Anterior cingulate cortex (tissue), 58 donors: ENCODE measurements around the gene PCSK4.
A peak's percentile ranks its signal among the peaks of the same experiment; 100 is the strongest.
"Not testable (repeated sequence)": the region's sequence is repeated elsewhere in the genome, so short reads cannot be mapped to it uniquely, and the experiment has no call there.

Experiments
- DNase-seq, 58 donors: peaks; one replicate each; lab custom pipeline; 2025; lab: John Stamatoyannopoulos, UW

PCSK4 gene

DNA sequence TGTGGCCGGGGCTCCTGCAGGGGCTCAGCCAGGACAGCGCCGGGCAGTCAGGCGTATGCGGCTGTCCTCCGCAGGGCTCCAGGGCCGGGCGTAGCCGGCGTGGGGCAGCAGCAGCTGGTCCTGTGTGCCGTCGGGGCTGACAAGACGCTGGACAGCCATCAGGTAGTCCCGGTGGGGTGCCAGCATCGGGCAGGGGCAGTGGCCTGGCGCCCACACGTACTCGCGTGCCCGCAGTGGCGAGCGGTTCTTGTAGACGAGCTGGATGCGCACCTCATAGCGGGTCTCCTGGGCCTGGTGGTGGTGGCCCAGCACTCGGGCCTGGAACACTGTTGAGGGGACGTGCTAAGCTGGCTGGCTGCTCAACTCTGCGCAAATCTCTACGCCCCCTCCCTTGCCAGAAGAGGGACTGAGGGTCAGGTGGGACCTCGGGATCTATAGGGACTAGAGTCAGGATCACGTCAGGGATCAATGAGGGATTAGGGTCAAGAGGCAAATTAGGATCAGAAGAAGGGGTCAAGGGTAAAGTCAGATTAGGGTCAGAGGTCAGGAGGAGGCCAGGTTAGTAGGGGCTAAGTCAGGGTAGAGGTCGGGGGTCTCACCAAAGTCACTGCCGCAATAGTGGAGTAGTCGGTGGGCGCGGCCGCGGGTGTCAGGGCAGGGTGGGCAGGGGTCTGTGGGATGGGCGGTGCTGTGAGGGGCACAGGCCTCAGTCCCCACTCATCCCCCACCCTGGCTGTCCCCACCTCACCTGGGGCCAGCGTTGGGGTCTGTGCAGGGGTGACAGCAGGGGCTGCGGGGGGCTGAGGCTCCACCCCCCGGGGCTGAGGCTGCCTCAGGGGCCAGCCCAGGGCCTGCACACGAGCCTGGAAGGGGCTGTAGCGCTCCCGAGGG lies 16.1 kb upstream of the PCSK4 start:
- no peak for DNase-seq

DNA sequence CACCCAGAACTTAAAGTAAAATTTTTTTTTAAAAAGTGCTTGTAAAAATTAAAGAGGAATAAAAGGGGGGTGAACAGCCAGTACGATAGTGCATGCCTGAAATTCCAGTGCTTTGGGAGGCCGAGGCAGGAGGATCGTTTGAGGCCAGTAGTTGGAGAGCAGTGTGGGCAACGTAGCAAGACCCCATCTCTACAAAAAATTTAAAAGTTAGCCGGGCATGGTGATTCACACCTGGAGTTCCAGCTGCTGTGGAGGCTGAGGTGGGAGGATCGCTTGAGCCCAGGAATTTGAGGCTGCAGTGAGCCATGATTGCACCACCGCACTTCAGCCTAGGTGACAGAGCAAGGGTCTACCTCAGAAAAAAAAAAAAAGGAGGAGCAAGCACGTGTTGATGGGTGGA lies 14.9 kb upstream of the PCSK4 start:
- DNase-seq: no peak

DNA sequence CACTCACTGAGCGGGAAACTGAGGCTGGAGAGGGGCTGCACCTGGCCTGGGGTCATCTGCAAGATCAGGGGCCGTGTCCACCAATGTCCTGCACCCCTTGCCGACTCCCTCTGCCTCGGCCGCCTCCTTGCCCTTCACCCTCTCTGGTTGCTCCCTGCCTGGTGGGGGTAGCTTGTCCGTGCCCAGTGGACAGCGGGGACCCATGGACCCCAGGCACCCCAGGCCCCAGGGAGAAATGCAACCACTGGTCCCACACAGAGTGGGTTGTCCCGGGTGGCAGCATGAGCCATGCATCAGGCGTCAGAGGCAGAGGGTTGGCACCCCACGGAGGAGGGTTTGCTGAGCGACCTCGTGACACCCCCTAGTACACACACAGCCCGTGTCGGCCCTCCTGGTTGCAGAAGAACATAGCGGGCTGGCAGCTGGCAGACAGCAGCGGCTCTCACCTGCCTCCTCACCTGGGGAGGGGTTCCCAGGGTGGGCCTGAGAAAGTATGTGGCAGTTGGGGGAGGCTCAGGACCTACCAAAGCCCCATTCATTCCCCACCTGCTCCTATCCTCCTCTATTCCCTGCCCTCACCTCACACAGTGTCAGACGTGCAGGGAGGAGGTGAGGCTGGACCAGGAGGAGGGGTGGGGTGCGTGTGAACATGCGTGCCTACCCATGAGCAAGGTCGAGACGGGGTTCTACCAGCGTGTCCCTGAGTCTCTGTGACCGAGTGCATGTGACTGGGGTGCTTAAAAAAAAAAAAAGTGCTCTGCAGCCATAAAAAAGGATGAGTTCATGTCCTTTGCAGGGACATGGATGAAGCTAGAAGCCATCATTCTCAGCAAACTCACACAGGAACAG lies 14.0 kb upstream of the PCSK4 start:
- DNase-seq: no peak

DNA sequence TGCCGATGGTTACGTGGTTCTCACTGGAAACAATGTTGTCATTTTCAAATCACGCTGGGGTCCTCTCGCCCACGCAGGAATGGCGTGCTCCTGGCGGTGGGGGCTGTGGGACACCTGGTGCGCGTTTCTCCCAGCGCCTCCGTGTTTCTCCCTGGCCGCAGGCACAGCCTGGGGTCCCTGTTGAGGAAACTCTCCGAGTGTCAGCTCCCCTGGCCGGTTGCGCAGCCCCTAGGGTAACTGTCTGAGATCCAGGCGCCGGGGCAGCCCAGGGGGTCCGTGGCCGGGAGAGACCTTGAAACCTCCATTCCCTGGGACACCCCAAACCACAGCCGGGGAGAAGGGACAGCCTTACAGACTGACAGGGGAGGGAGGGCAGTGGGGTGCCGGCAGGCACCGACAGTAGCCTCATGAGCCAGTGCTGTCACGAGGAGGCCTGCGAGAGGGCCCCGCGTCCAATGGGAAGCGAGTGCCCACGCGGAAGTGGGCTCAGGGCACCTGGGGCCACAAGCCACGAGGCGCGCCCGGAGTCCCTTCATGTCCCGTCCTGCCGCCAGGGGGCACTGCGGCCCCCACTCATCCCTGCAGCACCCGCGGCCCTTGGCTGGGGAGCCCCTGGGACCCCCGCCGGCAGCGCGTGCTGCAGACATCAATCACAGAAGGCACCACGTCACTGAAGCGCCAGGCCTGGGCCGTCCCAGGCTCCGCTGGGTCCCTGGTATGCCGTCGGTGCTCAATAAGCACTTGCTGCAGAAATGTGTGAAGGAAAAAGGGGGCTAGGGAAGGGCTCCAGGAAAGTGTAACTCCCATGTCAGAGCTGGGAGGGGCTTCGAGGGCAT lies 13.2 kb upstream of the PCSK4 start:
- peak in 36 of 58 donors; percentile 7 to 68 (median 22) for DNase-seq

DNA sequence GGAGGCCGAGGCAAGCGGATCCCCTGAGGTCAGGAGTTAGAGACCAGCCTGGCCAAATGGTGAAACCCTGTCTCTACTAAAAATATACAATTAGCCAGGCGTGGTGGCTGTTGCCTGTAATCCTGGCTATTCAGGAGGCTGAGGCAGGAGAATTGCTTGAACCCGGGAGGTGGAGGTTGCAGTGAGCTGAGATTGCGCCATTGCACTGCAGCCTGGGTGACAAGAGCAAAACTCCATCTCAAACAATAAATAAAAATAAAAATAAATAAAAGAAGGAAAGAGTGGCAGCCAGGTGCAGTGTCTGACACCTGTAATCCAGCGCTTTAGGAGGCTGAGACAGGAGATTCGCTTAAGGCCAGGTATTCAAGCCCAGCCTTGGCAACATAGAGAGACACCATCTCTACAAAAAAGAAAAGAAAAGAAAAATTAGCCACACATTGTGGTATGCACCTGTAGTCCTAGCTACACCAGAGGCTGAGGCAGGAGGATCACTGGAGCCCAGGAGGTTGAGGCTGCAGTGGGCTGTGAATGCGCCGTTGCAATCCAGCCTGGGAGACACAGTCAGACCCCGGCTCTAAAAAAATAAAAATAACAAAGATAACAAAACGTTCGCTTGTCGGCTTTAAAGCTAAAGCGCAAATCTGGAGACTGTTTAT lies 12.4 kb upstream of the PCSK4 start:
- no peak for DNase-seq

DNA sequence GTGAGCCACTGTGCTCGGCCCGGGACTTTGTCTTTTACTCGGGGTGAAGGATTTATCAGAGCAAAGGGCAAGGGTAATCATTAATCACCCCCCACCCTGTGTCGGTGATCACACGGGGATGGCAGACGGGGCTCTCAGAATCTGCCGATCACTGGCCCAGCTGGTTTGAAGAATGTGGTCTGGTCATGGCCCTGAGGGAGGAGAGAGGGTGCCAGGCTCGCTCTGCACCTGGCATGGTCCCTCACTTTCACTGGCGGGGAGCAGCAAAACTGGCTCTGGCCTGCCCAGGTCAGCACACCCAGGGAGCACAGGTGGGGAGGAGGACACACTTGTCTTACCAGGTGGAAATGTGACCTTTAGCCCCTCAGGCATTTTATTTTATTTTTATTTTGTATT lies 11.0 kb upstream of the PCSK4 start:
- no peak for DNase-seq

DNA sequence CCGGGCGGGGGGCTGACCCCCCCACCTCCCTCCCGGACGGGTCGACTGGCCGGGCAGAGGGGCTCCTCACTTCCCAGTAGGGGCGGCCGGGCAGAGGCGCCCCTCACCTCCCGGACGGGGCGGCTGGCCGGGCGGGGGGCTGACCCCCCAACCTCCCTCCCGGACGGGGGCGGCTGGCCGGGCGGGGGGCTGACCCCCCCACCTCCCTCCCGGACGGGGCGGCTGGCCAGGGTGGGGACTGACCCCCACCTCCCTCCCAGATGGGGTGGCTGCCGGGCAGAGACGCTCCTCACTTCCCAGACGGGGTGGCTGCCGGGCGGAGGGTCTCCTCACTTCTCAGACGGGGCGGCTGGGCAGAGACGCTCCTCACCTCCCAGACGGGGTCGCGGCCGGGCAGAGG lies 9.1 kb upstream of the PCSK4 start:
- not testable (repeated sequence) for DNase-seq

DNA sequence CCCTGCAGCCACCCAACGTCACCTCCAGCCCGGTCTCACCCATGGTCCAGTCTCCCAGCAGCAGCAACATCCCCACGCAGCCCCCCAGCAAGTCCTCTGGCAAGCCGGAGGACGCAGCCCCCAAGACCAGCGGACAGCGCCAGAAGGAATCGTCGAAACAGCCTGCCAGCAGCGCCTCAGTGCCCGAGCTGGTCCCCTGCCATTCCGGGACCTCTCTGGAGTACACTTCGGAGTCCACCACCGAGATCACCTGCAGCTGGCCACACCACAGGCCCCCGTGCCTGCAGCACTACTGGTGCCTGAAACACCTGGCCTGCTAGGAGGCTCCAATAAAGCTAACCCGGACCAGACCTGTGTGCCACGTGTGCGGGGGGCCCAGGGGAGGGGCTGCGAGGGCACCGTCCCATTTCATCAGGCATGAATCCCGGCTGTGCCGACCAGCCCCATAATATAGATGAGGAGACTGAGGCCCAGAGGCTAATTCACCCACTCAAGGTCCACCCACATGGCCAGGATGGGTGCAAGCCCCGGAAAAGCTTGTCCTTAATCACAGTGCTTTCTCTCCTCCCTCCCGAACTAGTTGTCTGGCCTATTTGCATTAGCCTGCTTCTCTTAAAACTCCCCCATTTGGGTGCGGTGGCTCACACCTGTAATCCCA lies 7.6 kb upstream of the PCSK4 start:
- DNase-seq: no peak

DNA sequence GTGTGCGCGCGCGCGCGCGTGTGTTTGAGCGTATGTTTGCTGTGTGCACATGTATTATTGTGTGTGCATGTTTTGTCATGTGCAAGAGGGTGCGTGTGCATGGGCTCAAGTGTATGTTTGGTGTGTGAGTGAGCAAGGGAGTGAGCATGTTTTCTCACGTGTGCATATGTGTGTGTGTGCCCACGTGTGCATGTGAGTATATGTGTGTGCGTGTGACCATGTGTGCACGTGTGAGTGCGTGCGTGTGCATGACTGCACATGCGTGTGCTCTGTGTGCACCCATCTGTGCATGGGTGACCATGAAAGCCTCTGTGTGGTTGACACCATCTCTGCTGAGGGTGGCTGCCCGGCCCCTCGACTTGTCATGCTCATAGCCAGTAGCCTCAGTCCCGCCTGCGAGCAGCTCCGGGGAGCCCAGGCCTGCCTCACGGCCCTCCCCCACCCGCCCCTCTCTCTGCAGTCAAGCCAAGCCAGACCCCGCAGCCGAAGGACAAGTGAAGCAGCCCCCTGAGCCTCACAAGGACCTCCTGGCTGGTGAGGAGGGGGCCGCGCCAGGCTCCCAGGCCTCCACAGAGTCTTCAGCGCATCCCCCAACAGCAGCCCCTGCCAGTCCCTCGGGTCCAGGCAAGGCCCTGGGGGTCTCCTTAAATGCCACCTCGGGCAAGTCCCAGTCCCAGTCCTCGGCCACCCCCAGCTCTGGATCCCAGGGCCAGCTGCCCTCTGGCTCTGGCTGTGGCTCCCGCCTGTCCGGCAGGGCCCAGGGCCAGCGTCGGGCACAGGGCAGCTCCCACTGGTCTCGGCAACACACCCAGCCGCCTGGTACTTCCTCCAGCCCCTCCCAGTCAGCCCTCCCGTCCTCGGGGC lies 6.8 kb upstream of the PCSK4 start:
- no peak for DNase-seq

DNA sequence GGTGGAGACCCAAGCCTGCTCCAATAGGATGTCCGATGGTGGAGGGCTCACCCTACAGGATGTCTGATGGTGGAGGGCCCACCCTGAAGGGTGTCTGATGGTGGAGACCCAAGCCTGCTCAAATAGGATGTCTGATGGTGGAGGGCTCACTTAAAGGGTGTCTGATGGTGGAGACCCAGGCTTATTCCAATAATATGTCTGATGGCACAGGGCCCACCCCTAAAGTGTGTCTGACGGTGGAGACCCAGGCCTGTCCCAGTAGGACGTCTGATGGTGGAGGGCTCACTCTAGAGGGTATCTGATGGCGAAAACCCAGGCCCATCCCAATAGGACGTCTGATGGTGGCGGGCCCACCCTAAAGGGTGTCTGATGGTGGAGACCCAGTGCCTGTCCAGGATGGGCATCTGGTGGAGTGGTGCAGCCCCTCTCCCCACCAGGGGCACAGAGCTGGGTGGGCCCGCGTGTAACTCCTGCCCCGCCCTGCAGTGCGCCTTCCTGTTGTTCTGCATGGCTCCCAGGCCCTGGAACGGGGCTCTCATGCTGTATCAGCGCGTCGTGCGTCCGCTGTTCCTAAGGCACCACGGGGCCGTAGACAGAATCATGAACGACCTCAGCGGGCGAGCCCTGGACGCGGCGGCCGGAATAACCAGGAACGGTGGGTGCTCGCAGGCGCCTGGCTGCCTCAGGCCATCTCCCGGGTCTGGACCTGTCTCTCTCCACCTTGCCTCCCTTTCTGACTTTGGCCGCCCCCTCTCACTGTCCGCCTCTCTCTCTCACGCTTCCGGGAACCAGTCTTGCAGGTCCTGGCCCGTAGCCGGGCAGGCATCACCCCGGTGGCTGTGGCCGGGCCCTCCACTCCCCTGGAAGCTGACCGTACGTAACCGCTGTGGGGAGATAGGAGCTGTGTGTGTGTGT lies 5.9 kb upstream of the PCSK4 start:
- DNase-seq: no peak

DNA sequence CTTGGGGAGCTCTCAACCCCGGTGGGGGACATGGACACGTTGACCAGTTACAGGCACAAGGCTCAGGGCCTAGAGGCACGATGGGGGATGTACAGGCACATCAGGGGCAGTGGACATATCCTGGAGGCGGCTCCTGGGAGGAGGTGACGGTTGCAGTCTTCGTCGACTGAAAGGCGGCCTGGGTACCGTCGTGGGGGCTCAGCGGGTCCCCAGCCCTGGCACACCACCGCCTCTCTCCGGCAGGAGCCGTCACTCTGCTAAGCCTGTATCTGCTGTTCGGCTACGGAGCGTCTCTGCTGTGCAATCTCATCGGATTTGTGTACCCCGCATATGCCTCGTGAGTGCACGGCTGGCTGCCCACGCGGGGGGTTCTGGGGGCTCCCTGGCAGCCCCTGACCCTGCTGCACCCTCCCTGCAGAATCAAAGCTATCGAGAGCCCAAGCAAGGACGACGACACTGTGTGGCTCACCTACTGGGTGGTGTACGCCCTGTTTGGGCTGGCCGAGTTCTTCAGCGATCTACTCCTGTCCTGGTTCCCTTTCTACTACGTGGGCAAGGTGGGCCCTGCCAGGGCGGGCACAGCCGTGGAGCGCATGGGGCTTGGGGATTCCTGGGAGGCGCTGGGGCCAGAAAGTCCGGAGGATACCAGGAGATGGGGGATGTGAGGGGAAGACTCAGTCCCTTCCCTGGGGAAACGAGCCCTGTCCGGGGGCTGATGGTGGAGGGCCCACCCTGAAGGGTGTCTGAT lies 5.1 kb upstream of the PCSK4 start:
- no peak for DNase-seq

DNA sequence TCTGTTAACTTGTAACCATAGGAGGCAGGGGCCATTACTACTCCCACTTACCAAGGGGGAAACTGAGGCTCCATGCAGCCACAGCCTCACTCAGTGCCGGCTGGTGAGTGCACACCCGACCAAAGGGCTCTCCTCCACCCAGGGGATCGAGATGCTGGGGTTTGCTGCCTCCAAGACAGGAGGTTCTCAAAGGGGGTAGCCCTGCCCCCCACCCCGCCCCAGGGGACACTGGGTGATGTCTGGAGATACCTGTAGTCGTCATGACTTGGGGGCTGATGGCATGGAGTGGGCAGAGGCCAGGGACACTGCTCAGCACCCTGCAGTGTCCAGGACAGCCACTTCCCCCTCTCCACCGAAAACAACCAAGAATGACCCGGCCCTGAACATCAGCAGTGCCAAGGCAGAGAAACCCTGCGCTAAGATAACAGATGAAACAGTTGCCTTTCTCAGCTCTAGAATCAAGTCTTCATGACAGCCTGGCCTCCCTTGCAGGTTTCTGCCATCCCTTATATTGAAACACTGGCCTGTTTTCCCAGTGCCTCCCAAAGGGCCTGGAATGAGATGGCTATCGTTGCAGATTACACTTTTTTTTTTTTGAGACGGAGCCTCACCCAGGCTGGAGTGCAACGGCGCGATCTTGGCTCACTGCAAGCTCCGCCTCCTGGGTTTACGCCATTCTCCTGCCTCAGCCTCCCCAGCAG lies 4.1 kb upstream of the PCSK4 start:
- no peak for DNase-seq

DNA sequence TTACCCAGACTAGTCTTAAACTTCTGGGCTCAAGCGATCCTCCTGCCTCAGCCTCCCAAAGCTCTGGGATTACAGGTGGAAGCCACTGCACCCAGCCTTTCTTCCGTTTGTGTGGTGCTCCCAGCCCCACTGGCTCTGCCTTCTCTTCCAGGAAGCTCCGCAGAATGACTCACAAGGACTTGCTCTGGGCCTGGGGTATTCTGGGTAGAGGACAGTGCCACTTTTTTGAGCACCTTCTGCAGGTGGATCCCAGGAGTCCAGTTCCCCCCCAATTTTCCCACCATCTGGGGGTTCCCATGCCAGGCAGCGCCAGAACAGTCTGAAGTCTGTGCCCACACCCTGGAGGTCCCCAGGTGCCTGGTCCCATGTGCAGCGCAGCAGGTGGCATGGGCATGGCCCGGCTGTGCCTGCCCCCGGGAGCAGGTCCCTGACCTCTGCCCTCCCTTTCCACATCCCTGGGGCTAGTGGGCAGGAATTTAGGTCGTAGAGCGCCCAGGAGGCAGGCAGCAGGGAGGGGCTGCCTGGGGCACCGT lies 2.4 kb upstream of the PCSK4 start:
- DNase-seq: no peak

DNA sequence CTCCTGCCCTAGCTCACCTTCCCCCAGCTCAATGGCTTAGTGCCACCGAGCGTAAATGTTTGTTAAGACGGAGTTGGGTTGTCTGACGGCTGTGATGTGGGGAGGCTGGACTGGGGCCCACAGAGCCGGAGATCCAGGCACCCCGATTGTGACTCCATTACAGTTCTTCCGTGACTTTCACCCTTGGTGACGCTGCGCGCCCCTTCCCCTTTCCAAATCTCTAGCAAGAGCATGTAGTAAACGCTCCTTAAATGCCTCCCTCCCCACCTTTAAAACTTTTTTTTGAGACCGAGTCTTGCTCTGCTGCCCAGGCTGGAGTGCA lies 1.7 kb upstream of the PCSK4 start:
- peak in 1 of 58 donors; percentile 8 for DNase-seq

DNA sequence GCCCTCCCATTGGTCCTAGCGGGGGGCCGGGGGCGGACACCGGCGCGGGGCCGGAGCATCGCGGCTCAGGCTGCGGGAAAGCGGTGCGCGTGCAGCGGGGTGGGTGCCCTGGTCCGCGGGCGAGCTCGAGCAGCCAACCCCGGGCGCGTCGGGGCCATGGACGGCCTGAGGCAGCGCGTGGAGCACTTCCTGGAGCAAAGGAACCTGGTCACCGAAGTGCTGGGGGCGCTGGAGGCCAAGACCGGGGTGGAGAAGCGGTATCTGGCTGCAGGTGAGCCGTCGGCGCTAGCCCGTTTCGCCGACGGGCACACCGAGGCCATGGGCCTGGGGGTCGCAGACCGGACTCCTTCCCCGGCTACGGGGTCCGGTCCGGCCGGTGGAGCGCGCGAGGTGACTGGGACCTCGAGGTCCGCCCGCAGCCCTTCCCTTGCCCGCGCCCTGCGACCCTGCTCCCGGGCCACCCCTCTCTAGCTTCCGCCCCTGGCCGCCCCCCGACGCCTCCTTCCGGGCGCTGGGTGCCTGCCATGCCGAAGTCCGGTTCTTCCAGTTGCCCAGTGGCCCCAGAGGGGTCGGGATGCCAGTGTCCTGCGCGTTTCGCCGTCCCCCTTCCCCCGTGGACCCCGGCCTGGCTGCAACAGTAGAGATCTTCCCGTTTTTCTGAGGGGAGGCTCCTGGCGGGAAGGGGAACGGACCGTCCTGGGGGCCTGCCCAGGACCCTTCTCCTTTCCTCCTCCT lies 1.1 kb upstream of the PCSK4 start, which contains the start of gene REEP6:
Gene REEP6, plus strand, starts transcription at position 68 of the 735 bp plus-strand sequence. Its CDS starts 89 bp downstream, at position 157.
- no peak for DNase-seq
